Prostate gland (tissue), 2 donors: ENCODE results near the gene HEXA. TPM values are rescaled to one million over a fixed set of nuclear protein-coding genes. Genes with fewer than 3 reads are reported as not detected.
"Not testable (repeated sequence)": the region's sequence is repeated elsewhere in the genome, so short reads cannot be mapped to it uniquely, and the experiment has no call there.

Experiments
- DNase-seq: peaks from one replicate; pipeline ENCODE4 v3.0.0-alpha.2; 2019; ENCODE audit warnings: low spot score
- H3K27ac ChIP-seq, 2 donors: fragments of 200-600 bp; sonication (generic); 2 replicates each; pipeline ENCODE4 v1.5.1; 2017 to 2019
- H3K27me3 ChIP-seq: fragments of 200-600 bp; sonication (generic); replicated peaks from 2 replicates; pipeline ENCODE4 v1.5.1; 2019; ENCODE audit not compliant: insufficient read depth
- H3K36me3 ChIP-seq, 2 donors: fragments of 200-600 bp; sonication (generic); 1 replicate in 1 of 2; 2 replicates in 1 of 2; pipeline versions ENCODE4 v1.5.1 to v1.8.1; 2017 to 2019
- H3K4me1 ChIP-seq: fragments of 200-600 bp; sonication (generic); replicated peaks from 2 replicates; pipeline ENCODE4 v1.5.1; 2019
- H3K4me3 ChIP-seq, 2 donors: fragments of 200-600 bp; sonication (generic); 2 replicates each; pipeline ENCODE4 v1.5.1; 2017 to 2019
- H3K9me3 ChIP-seq: fragments of 200-600 bp; sonication (generic); 2 replicates; pipeline ENCODE4 v1.5.1; 2017
- POLR2A ChIP-seq: fragments of 450-650 bp; IDR thresholded peaks from one replicate; pipeline ENCODE4 v1.6.1; 2016; ENCODE audit warnings: antibody characterized with exemption, mild to moderate bottlenecking
- POLR2AphosphoS5 ChIP-seq: sonication (generic); formaldehyde crosslinking; IDR thresholded peaks from one replicate; pipeline ENCODE4 v1.6.1; 2017; ENCODE audit warnings: antibody characterized with exemption
- WGBS: methylation state at CpG from one replicate; pipeline ENCODE4 v1.1.5; 2018; 5-methylcytosine and 5-hydroxymethylcytosine counted together
- intact Hi-C: fragments of 100-400 bp; cut with DNase I; formaldehyde crosslinking; loops from one replicate; pipeline ENCODE4 v1.14.2; 2022
- total RNA-seq, 2 donors: library from RNA; depleted of rRNA; stranded (reverse); fragments of >200 nt; gene quantifications; one replicate each; pipeline ENCODE4 v1.1.0, GENCODE V29; 2016
- TF ChIP-seq, protein P1 (sequence below), 4 experiments: fragments of 200-600 bp in 2 of 4; fragments of 450-650 bp in 2 of 4; sonication (generic) in 2 of 4; IDR thresholded peaks; 1 replicate in 3 of 4; 2 replicates in 1 of 4; pipeline ENCODE4 v1.5.1; 2016 to 2019; ENCODE audit warnings: antibody characterized with exemption in 4 of 4, mild to moderate bottlenecking in 2 of 4, moderate library complexity in 2 of 4

Gene HEXA
- total RNA-seq, 2 donors from 2014 or later = 78.1 to 176 TPM

DNA sequence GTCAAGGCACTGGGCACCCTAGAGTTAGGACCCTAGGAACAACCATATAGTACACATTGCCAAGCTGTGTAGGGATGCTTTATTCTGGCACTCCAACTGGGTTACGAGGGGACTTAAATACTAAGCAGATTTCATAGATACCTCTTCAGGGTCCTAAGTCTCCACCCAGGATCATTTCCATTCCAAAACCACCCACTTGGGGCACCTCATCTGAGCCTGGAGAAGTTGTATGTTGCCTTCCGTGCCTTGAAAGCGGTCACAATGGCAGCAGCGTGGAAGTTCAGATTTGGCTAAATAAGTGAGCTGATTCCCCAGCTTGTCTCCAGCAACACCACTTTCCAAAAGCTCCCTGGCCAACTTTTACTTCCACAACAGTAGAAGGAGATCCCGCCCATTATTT is 26.9 kb upstream of the HEXA start:
- H3K27me3 ChIP-seq = no peaks in the 10 kb centered on the region

DNA sequence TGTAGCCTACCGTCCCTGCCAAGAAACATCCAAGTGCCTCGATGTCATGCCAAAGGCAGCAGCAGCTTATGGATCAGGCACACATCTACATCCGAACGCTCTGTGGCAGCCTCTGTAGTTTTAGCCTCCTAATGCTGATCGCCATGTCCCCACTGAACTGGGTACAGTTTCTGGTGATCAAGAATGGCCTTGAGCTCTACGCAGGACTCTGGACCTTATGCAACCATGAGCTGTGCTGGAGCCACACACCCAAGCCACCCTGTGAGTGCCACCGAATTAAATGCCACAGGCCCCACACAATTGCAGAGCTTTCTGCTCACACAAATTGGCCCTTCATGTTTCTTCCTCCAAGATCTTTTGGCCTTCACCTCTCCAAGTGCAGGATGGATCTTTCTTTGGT is 22.8 kb upstream of the HEXA start:
- intact Hi-C loops = no loop called here
- H3K4me1 ChIP-seq = no peaks in the 10 kb centered on the region
- no peak overlapping the region for H3K27ac ChIP-seq
- 93% methylated on average over 7 of the region's 7 CpGs for WGBS
- no peaks in the 10 kb centered on the region for H3K9me3 ChIP-seq
- no peak for DNase-seq
- no peaks in the 10 kb centered on the region for H3K27me3 ChIP-seq
- H3K36me3 ChIP-seq = no peaks in the 10 kb centered on the region
- TF ChIP-seq, protein P1, sequence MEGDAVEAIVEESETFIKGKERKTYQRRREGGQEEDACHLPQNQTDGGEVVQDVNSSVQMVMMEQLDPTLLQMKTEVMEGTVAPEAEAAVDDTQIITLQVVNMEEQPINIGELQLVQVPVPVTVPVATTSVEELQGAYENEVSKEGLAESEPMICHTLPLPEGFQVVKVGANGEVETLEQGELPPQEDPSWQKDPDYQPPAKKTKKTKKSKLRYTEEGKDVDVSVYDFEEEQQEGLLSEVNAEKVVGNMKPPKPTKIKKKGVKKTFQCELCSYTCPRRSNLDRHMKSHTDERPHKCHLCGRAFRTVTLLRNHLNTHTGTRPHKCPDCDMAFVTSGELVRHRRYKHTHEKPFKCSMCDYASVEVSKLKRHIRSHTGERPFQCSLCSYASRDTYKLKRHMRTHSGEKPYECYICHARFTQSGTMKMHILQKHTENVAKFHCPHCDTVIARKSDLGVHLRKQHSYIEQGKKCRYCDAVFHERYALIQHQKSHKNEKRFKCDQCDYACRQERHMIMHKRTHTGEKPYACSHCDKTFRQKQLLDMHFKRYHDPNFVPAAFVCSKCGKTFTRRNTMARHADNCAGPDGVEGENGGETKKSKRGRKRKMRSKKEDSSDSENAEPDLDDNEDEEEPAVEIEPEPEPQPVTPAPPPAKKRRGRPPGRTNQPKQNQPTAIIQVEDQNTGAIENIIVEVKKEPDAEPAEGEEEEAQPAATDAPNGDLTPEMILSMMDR (IDR thresholded peaks at IDR 0.05) = no peak
- TF ChIP-seq POLR2AphosphoS5 (no peak), POLR2A (no peak)
- H3K4me3 ChIP-seq = no peak overlapping the region

More for the DNA sequence above, 26.9 kb upstream of the HEXA start:
- DNase-seq = no peak
- no peak overlapping the region for H3K27ac ChIP-seq
- no peaks in the 10 kb centered on the region for H3K9me3 ChIP-seq
- no peaks in the 10 kb centered on the region for H3K36me3 ChIP-seq
- TF ChIP-seq POLR2AphosphoS5 (no peak), POLR2A (no peak)
- TF ChIP-seq, protein P1 (IDR thresholded peaks at IDR 0.05) = no peak
- intact Hi-C loops = no loop called here
- H3K4me1 ChIP-seq = no peaks in the 10 kb centered on the region
- no peak overlapping the region for H3K4me3 ChIP-seq
- WGBS = 68% methylated on average over 5 of the region's 5 CpGs

DNA sequence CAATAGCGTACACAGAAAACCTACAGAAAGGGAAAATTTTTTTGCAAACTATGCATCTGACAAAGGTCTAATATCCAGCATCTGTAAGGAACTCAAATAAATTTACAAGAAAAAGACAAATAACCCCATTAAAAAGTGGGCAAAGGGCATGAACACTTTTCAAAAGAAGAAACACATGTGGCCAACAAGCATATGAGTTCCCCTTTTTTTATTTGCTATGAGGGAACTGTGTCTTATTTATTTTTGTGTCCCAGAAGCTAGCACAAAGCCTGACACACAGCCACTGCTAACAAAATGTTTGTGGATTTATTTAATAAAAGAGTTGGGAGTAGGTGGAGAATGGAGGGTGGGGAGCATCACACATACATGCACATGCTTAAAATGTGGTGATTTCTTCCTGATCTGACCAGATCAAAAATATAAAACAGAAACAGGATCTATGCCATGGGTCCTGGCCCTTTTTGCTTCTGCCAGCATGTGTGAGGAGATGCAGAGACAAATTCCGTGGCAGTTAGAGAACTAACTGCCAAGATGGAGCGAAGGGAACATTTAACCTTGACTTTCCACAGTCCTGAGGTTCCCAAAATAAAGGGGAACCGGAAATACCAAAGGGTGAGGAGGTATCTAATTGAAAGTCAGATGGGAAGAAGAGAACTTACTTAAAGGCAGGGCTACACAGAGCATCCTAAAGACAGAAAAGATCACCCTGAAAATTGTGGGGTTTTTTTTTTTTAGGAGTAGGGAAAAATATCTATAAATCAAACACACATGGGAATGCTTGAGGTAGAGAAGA is 22.2 kb upstream of the HEXA start, which contains the start of gene TMEM202:
TSS of gene TMEM202 (plus strand) at position 510 of the 793 bp plus-strand sequence. CDS start at position 532, 22 bp downstream.
- Histone ChIP-seq H3K9me3 (no peaks in the 10 kb centered on the region), H3K27ac (no peak within 1 kb of the TSS), H3K27me3 (no peaks in the 10 kb centered on the region), H3K4me3 (no peak within 1 kb of the TSS), H3K36me3 (no peaks in the 10 kb centered on the region), H3K4me1 (no peaks in the 10 kb centered on the region)
- DNase-seq = no peak
- no peak for TF ChIP-seq POLR2AphosphoS5
- intact Hi-C loops = no loop called here
- WGBS = 81% methylated on average over 4 of the region's 4 CpGs

DNA sequence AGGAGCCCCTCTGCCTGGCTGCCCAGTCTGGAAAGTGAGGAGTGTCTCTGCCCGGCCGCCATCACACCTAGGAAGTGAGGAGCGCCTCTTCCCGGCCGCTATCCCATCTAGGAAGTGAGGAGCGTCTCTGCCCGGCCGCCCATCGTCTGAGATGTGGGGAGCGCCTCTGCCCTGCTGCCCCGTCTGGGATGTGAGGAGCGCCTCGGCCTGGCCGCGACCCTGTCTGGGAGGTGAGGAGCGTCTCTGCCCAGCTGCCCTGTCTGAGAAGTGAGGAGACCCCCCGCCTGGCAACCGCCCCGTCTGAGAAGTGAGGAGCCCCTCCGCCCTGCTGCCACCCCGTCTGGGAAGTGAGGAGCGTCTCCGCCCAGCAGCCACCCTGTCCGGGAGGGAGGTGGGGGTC is 20.5 kb upstream of the HEXA start:
- H3K36me3 ChIP-seq, intact Hi-C loops, H3K27me3 ChIP-seq, DNase-seq, H3K4me3 ChIP-seq, H3K9me3 ChIP-seq, H3K27ac ChIP-seq, H3K4me1 ChIP-seq: not testable (repeated sequence)
- WGBS = 95% methylated on average over 21 of the region's 24 CpGs

DNA sequence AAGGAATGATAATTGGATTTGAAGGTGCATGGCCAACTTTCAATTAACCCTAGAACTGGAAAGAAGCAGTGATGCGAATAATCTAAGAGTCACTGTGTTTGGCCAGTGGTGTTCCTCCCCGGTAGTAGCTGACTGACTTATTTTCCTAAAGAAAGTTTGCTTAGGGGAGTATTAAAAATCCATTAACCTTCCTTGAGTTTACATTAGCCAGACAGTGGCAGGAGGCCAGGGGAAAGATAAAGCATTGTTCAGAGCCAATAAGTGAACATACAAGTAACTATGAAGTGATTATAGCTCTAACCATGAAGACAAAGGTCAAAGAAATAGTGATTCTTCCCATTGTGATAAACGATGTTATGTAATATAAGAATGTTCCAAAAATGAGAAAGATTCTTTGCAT is 13.4 kb upstream of the HEXA start:
- no peaks in the 10 kb centered on the region for H3K27me3 ChIP-seq

More for the DNA sequence above, 13.4 kb upstream of the HEXA start:
- Histone ChIP-seq H3K4me3 (no peak overlapping the region), H3K9me3 (no peaks in the 10 kb centered on the region), H3K27ac (no peak overlapping the region), H3K4me1 (no peaks in the 10 kb centered on the region), H3K36me3 (no peaks in the 10 kb centered on the region)
- TF ChIP-seq, protein P1 (IDR thresholded peaks at IDR 0.05) = no peak
- TF ChIP-seq POLR2A (no peak), POLR2AphosphoS5 (peak; percentile 61)
- intact Hi-C loops = no loop called here
- peak; percentile 68 for DNase-seq
- 20% methylated on average over 3 of the region's 3 CpGs for WGBS
